Measurements from ENCODE around the gene LCN15. TPM values are rescaled to one million over a fixed set of nuclear protein-coding genes. Genes with fewer than 3 reads are reported as not detected.
A peak's percentile ranks its signal among the peaks of the same experiment; 100 is the strongest.
"Not testable (repeated sequence)": the region's sequence is repeated elsewhere in the genome, so short reads cannot be mapped to it uniquely, and the experiment has no call there.

Gene LCN15
- total and polyA plus RNA-seq, 2 of the 13 experiments (the other 11 are each of a cell fraction or from before 2014, with no cell fraction given) = 1.3 to 53.7 TPM

DNA sequence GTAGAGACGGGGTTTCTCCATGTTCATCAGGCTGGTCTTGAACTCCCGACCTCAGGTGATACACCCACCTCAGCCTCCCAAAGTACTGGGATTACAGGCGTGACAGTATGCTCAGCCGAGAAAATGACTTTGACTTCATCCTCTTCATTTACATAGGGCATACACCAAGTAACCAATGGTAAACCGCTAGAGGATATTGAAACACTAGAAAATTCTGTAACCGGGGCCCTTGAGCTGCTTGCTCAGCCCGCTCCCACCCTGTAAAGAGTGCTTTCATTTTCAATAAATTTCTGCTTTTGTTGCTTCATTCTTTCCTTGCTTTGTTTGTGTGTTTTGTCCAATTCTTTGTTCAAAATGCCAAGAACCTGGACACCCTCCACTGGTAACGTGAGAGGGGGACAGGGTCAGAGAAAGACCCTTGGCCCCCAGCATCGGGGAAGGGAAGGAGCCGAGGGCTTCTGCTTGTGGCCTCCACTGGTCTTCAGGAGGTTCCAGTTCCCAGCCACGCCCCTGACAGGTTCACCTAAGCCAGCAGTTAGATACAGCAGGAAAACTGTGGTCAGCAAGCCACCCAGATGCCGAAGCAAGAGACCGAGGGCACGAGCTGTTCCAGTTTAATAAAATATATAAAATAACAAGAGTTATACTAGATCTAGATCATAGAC lies 1.6 kb upstream of the LCN15 start:
- H3K27ac ChIP-seq (ENCODE audit: extremely low read length, insufficient read depth, low read length); BruUV-seq (replicated peaks); H3K36me3 ChIP-seq (replicated peaks in 1 of 2; ENCODE audit: control insufficient read depth in 1 of 2, insufficient read depth in 2 of 2, low read length in 2 of 2); H2AFZ ChIP-seq (ENCODE audit: low read length); FAIRE-seq; ATAC-seq; H3K79me2 ChIP-seq (ENCODE audit: insufficient read depth, low read length); H3K9me3 ChIP-seq (ENCODE audit: low read length); H3K27me3 ChIP-seq (ENCODE audit: control insufficient read depth in 1 of 2, insufficient read depth in 2 of 2, low read length in 2 of 2); intact Hi-C loops (cut with micrococcal nuclease; ENCODE audit: unreplicated experiment); in situ Hi-C loops (cut with HindIII; ENCODE audit: extremely low pct_ligation_motif_present, low pct_unique_long_range_greater_than_20kb); H4K20me1 ChIP-seq (ENCODE audit: insufficient read depth, low read length); DNase-seq (ENCODE audit: low spot score): not testable (repeated sequence)
- TF ChIP-seq, protein P1, sequence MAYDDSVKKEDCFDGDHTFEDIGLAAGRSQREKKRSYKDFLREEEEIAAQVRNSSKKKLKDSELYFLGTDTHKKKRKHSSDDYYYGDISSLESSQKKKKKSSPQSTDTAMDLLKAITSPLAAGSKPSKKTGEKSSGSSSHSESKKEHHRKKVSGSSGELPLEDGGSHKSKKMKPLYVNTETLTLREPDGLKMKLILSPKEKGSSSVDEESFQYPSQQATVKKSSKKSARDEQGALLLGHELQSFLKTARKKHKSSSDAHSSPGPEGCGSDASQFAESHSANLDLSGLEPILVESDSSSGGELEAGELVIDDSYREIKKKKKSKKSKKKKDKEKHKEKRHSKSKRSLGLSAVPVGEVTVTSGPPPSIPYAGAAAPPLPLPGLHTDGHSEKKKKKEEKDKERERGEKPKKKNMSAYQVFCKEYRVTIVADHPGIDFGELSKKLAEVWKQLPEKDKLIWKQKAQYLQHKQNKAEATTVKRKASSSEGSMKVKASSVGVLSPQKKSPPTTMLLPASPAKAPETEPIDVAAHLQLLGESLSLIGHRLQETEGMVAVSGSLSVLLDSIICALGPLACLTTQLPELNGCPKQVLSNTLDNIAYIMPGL (CRISPR knock-in tag; IDR thresholded peaks at IDR 0.05; ENCODE audit: borderline replicate concordance in 1 of 2, low read depth in 1 of 2) = peak in 1 of 2 experiments; percentile 25; a peak in 1 of 4 replicates
- TF ChIP-seq SAP130 (CRISPR knock-in tag; IDR thresholded peaks at IDR 0.05; ENCODE audit: low read depth) (peak; percentile 1; the same call in 1 of the 2 replicates), ZNF776 (CRISPR knock-in tag; IDR thresholded peaks at IDR 0.05) (0 out of 2 replicates have a peak, but pooled peaks have one; percentile 0)
- peak overlapping the region; percentile 67 for H3K4me2 ChIP-seq (ENCODE audit: low read depth, low read length)
- peaks cover 67% of the 10 kb centered on the region for H3K4me1 ChIP-seq (ENCODE audit: insufficient read depth, low read length)
- POLR2A ChIA-PET = interaction anchor here (0.6 kb wide), 2 partner anchors 13 to 32 kb away, joined by 3 to 4 read pairs; no protein-coding TSS in a partner anchor
- H3K4me3 ChIP-seq (replicated peaks in 1 of 3; ENCODE audit: insufficient read depth in 1 of 3, low read depth in 2 of 3, low read length in 3 of 3) = peak overlapping the region; percentile 3 to 50 (median 37); a peak in 3 of 6 replicates
- H3K9ac ChIP-seq (ENCODE audit: insufficient read depth, low read depth, low read length) = peak overlapping the region; percentile 29; the same call in 1 of the 2 replicates
- CTCF ChIA-PET (ENCODE audit: low intra/inter-chr PET ratio, low total read pairs) = interaction anchor here (1.6 kb wide), 1 partner anchor 18 kb away, joined by 7 read pairs; no protein-coding TSS in a partner anchor
- 14% methylated on average over 14 of the region's 14 CpGs for WGBS (ENCODE audit: low lambda C conversion rate)

DNA sequence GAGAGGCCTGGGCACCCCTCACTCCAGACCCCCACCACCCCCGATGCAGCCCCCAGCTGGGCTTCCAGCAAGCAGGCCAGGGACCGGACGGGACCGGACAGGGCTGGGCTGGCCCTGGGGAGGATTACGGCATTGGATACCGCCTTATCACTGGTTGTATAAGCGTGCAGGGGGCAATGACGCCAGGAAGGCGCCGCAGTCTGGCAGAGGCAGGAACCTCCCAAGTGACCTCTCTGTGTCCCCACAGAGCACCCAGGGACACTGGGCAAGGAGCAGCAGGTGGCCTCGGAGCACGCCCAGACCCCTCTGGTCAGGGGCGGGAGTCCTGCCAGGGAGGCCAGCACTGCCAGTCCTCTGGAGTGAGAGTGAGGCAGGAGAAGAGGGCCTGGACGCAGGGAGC lies 723 bp upstream of the LCN15 start:
- Histone ChIP-seq H3K4me3 (replicated peaks in 1 of 3; ENCODE audit: insufficient read depth in 1 of 3, low read depth in 2 of 3, low read length in 3 of 3) (peak overlapping the region in 2 of 3 experiments; percentile 31 to 50; a peak in 4 of 6 replicates), H4K20me1 (ENCODE audit: insufficient read depth, low read length) (no peaks in the 10 kb centered on the region), H3K9me3 (ENCODE audit: low read length) (no peaks in the 10 kb centered on the region), H3K4me2 (ENCODE audit: low read depth, low read length) (peak overlapping the region; percentile 67), H3K9ac (ENCODE audit: insufficient read depth, low read depth, low read length) (peak overlapping the region; percentile 52; the same call in 1 of the 2 replicates), H3K36me3 (replicated peaks in 1 of 2; ENCODE audit: control insufficient read depth in 1 of 2, insufficient read depth in 2 of 2, low read length in 2 of 2) (no peaks in the 10 kb centered on the region), H3K27me3 (ENCODE audit: control insufficient read depth in 1 of 2, insufficient read depth in 2 of 2, low read length in 2 of 2) (0 out of 5 replicates have a peak, but pooled peaks cover 0 to 7% of the 10 kb centered on the region in 2 experiments), H3K4me1 (ENCODE audit: insufficient read depth, low read length) (peaks cover 73% of the 10 kb centered on the region), H3K79me2 (ENCODE audit: insufficient read depth, low read length) (no peaks in the 10 kb centered on the region), H3K27ac (ENCODE audit: extremely low read length, insufficient read depth, low read length) (peak overlapping the region; percentile 31), H2AFZ (ENCODE audit: low read length) (no peak overlapping the region)
- 39% methylated on average over 5 of the region's 14 CpGs for WGBS (ENCODE audit: low lambda C conversion rate)
- POLR2A ChIA-PET = no interaction called here
- intact Hi-C loops (cut with micrococcal nuclease; ENCODE audit: unreplicated experiment) = no loop called here
- DNase-seq (ENCODE audit: low spot score) = peak; percentile 57
- no TSS peak for BruUV-seq (replicated peaks)
- CTCF ChIA-PET (ENCODE audit: low intra/inter-chr PET ratio, low total read pairs) = no interaction called here
- ATAC-seq = peak; percentile 47
- in situ Hi-C loops (cut with HindIII; ENCODE audit: extremely low pct_ligation_motif_present, low pct_unique_long_range_greater_than_20kb) = no loop called here
- FAIRE-seq = no peak
- TF ChIP-seq SAP130 (CRISPR knock-in tag; IDR thresholded peaks at IDR 0.05; ENCODE audit: low read depth) (peak; percentile 28; the same call in 1 of the 2 replicates), ZSCAN22 (CRISPR knock-in tag; IDR thresholded peaks at IDR 0.05) (no peak), SRSF1 (optimal IDR thresholded peaks at IDR 0.05; ENCODE audit: low read depth, low read length) (no peak), RARA (CRISPR knock-in tag; IDR thresholded peaks at IDR 0.05) (peak; percentile 83), ZNF546 (CRISPR knock-in tag; conservative IDR thresholded peaks at IDR 0.05) (no peak), RXRA (CRISPR knock-in tag; IDR thresholded peaks at IDR 0.05) (peak; percentile 61; the same call in 1 of the 2 replicates)
- TF ChIP-seq, protein P2, sequence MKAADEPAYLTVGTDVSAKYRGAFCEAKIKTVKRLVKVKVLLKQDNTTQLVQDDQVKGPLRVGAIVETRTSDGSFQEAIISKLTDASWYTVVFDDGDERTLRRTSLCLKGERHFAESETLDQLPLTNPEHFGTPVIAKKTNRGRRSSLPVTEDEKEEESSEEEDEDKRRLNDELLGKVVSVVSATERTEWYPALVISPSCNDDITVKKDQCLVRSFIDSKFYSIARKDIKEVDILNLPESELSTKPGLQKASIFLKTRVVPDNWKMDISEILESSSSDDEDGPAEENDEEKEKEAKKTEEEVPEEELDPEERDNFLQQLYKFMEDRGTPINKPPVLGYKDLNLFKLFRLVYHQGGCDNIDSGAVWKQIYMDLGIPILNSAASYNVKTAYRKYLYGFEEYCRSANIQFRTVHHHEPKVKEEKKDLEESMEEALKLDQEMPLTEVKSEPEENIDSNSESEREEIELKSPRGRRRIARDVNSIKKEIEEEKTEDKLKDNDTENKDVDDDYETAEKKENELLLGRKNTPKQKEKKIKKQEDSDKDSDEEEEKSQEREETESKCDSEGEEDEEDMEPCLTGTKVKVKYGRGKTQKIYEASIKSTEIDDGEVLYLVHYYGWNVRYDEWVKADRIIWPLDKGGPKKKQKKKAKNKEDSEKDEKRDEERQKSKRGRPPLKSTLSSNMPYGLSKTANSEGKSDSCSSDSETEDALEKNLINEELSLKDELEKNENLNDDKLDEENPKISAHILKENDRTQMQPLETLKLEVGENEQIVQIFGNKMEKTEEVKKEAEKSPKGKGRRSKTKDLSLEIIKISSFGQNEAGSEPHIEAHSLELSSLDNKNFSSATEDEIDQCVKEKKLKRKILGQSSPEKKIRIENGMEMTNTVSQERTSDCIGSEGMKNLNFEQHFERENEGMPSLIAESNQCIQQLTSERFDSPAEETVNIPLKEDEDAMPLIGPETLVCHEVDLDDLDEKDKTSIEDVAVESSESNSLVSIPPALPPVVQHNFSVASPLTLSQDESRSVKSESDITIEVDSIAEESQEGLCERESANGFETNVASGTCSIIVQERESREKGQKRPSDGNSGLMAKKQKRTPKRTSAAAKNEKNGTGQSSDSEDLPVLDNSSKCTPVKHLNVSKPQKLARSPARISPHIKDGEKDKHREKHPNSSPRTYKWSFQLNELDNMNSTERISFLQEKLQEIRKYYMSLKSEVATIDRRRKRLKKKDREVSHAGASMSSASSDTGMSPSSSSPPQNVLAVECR (CRISPR knock-in tag; IDR thresholded peaks at IDR 0.05; ENCODE audit: borderline replicate concordance) = 0 out of 2 replicates have a peak, but pooled peaks have one; percentile 30
